HCT116 (cell line): Measurements from ENCODE around the gene CATSPERZ. TPM values are rescaled to one million over a fixed set of nuclear protein-coding genes. Genes with fewer than 3 reads are reported as not detected.
A peak's percentile ranks its signal among the peaks of the same experiment; 100 is the strongest.

Experiments used
- ATAC-seq: fragments of 200-7000 bp; cut with Tn5 transposase; 2 replicates; pipeline ENCODE4 v1.9.1; 2020; ENCODE audit warnings: mild to moderate bottlenecking, moderate library complexity
- BruUV-seq: library from RNA; stranded (reverse); fragments of 400-500 nt; replicated peaks from 2 replicates; lab custom pipeline; 2021; lab: Mats Ljungman, UMichigan
- CTCF ChIA-PET: fragments of 300-600 bp; sonication (Branson Sonifier 250); formaldehyde crosslinking; loops from one replicate; lab custom pipeline; 2021; ENCODE audit warnings: antibody characterized with exemption; lab: Charles Lee
- POLR2A ChIA-PET: fragments of 300-600, 350-600 bp; sonication (Branson Sonifier 250); formaldehyde crosslinking; loops from one replicate; lab custom pipeline; 2021; ENCODE audit warnings: antibody characterized with exemption; lab: Charles Lee
- RAD21 ChIA-PET, 2 experiments: fragments of 300-600 bp; sonication (Branson Sonifier 250); formaldehyde crosslinking; loops; one replicate each; lab custom pipeline; 2023; ENCODE audit warnings: low total read pairs in 2 of 2; ENCODE audit not compliant: uncharacterized antibody in 2 of 2, unreplicated experiment in 2 of 2, low non-redundant PET in 1 of 2; lab: Charles Lee
- DNase-seq: peaks from one replicate; pipeline ENCODE4 v3.0.0-alpha.2; 2010; ENCODE audit warnings: low read depth, low spot score
- H2AFZ ChIP-seq: fragments of 200-600 bp; shearing (Covaris generic), sonication (generic); 2 replicates; pipeline ENCODE4 v1.6.1; 2017; ENCODE audit warnings: low read depth, mixed run types, mixed read lengths, antibody characterized with exemption, low read length; ENCODE audit not compliant: poor library complexity, severe bottlenecking
- H3K27ac ChIP-seq: 2 replicates; pipeline ENCODE4 v1.5.1; 2012; ENCODE audit warnings: low read depth, low read length
- H3K27me3 ChIP-seq: fragments of 200-600 bp; sonication (generic); 2 replicates; pipeline ENCODE4 v1.6.1; 2016; ENCODE audit warnings: mixed run types, low read length, mixed read lengths; ENCODE audit not compliant: insufficient read depth
- H3K36me3 ChIP-seq, 2 experiments: fragments of 200-500 bp in 1 of 2; fragments of 200-600 bp in 1 of 2; sonication (Bioruptor generic) in 1 of 2; sonication (generic) in 1 of 2; 2 replicates each; pipeline versions ENCODE4 v1.5.1 to v1.6.1; 2014 to 2016; ENCODE audit warnings: low read length in 2 of 2, inconsistent platforms in 1 of 2, mixed read lengths in 1 of 2, mixed run types in 1 of 2; ENCODE audit not compliant: insufficient read depth in 2 of 2, control insufficient read depth in 1 of 2
- H3K4me1 ChIP-seq, 2 experiments: fragments of 200-600 bp in 1 of 2; sonication (generic) in 1 of 2; 2 replicates each; pipeline versions ENCODE4 v1.5.1 to v1.6.1; 2012 to 2017; ENCODE audit warnings: low read length in 2 of 2, inconsistent platforms in 1 of 2, mild to moderate bottlenecking in 1 of 2, mixed read lengths in 1 of 2, mixed run types in 1 of 2, moderate library complexity in 1 of 2; ENCODE audit not compliant: insufficient read depth in 2 of 2, control insufficient read depth in 1 of 2
- H3K4me2 ChIP-seq: fragments of 200-600 bp; sonication (generic); 2 replicates; pipeline ENCODE4 v1.6.1; 2017; ENCODE audit warnings: mixed run types, low read length, mixed read lengths
- H3K4me3 ChIP-seq, 2 experiments: fragments of 200-600 bp in 1 of 2; sonication (generic) in 1 of 2; replicated peaks in 1 of 2; 2 replicates each; pipeline ENCODE4 v1.5.1; 2011 to 2016; ENCODE audit warnings: low read length in 2 of 2, control low read depth in 1 of 2, low read depth in 1 of 2, mild to moderate bottlenecking in 1 of 2, mixed read lengths in 1 of 2, mixed run types in 1 of 2
- H3K79me2 ChIP-seq: fragments of 200-600 bp; sonication (generic); 2 replicates; pipeline ENCODE4 v1.6.1; 2017; ENCODE audit warnings: mild to moderate bottlenecking, mixed run types, low read length, moderate library complexity, mixed read lengths; ENCODE audit not compliant: insufficient read depth
- H3K9ac ChIP-seq: fragments of 200-600 bp; sonication (generic); 2 replicates; pipeline ENCODE4 v1.6.1; 2016; ENCODE audit warnings: low read length, mixed read lengths
- H3K9me2 ChIP-seq: fragments of 200-600 bp; sonication (generic), shearing (Covaris generic); 2 replicates; pipeline ENCODE4 v1.6.1; 2017; ENCODE audit warnings: mixed run types, mild to moderate bottlenecking, moderate library complexity; ENCODE audit not compliant: insufficient read depth
- H3K9me3 ChIP-seq, 2 experiments: fragments of 200-500 bp in 1 of 2; fragments of 200-600 bp in 1 of 2; sonication (Bioruptor generic) in 1 of 2; sonication (generic) in 1 of 2; 2 replicates each; pipeline ENCODE4 v1.6.1; 2014 to 2017; ENCODE audit warnings: low read length in 2 of 2, mixed read lengths in 2 of 2, inconsistent platforms in 1 of 2, low read depth in 1 of 2, mild to moderate bottlenecking in 1 of 2, mixed run types in 1 of 2, moderate library complexity in 1 of 2; ENCODE audit not compliant: control insufficient read depth in 1 of 2, insufficient read depth in 1 of 2
- H4K20me1 ChIP-seq: fragments of 200-600 bp; sonication (generic), shearing (Covaris generic); 2 replicates; pipeline ENCODE4 v1.6.1; 2017; ENCODE audit warnings: mixed run types, mild to moderate bottlenecking, moderate library complexity; ENCODE audit not compliant: insufficient read depth
- CBX3 ChIP-seq: IDR thresholded peaks from 2 replicates; pipeline ENCODE4 v1.6.1; 2012; ENCODE audit warnings: low read depth
- EZH2phosphoT487 ChIP-seq: fragments of 200-600 bp; IDR thresholded peaks from 2 replicates; pipeline ENCODE4 v1.6.1; 2018; ENCODE audit warnings: antibody characterized with exemption, borderline replicate concordance
- MAX ChIP-seq: IDR thresholded peaks from 2 replicates; pipeline ENCODE4 v1.6.1; 2012
- POLR2A ChIP-seq: IDR thresholded peaks from 2 replicates; pipeline ENCODE4 v1.7.0; 2011; ENCODE audit warnings: borderline replicate concordance; ENCODE audit not compliant: insufficient read depth, insufficient read length; ENCODE audit errors: extremely low read depth
- POLR2AphosphoS5 ChIP-seq: IDR thresholded peaks from 2 replicates; pipeline ENCODE4 v1.6.1; 2011; ENCODE audit warnings: mild to moderate bottlenecking, low read depth, low read length, moderate library complexity
- SIN3A ChIP-seq: IDR thresholded peaks from 2 replicates; pipeline ENCODE4 v1.6.1; 2012; ENCODE audit warnings: low read depth
- SP1 ChIP-seq: IDR thresholded peaks from 2 replicates; pipeline ENCODE4 v1.6.1; 2012; ENCODE audit warnings: low read depth
- SRF ChIP-seq: IDR thresholded peaks from 2 replicates; pipeline ENCODE4 v1.6.1; 2012; ENCODE audit warnings: low read depth
- TCF7L2 ChIP-seq: IDR thresholded peaks from 2 replicates; pipeline ENCODE4 v1.7.0; 2011; ENCODE audit warnings: borderline replicate concordance, inconsistent platforms; ENCODE audit not compliant: insufficient read depth, insufficient read length; ENCODE audit errors: extremely low read depth
- YY1 ChIP-seq: IDR thresholded peaks from 2 replicates; pipeline ENCODE4 v1.6.1; 2011; ENCODE audit warnings: low read length, low read depth, moderate library complexity, mild to moderate bottlenecking; ENCODE audit not compliant: insufficient replicate concordance; ENCODE audit errors: extremely low read depth
- ZBTB33 ChIP-seq: IDR thresholded peaks from 2 replicates; pipeline ENCODE4 v1.6.1; 2011; ENCODE audit warnings: mild to moderate bottlenecking, low read length, moderate library complexity; ENCODE audit not compliant: insufficient replicate concordance; ENCODE audit errors: extremely low read depth
- ZFX ChIP-seq: fragments of 450-650 bp; IDR thresholded peaks from 2 replicates; pipeline ENCODE4 v1.6.1; 2017
- intact Hi-C: fragments of 100-400 bp; cut with micrococcal nuclease; formaldehyde crosslinking; loops from 2 replicates; pipeline ENCODE4 v1.10.0; 2022
- total RNA-seq: library from RNA; stranded (reverse); gene quantifications from one replicate; pipeline ENCODE4 v1.2.1, GENCODE V29; 2021; ENCODE audit not compliant: unreplicated experiment

Gene CATSPERZ
- total RNA-seq, 1 experiment from 2014 or later = 1.7 TPM

DNA sequence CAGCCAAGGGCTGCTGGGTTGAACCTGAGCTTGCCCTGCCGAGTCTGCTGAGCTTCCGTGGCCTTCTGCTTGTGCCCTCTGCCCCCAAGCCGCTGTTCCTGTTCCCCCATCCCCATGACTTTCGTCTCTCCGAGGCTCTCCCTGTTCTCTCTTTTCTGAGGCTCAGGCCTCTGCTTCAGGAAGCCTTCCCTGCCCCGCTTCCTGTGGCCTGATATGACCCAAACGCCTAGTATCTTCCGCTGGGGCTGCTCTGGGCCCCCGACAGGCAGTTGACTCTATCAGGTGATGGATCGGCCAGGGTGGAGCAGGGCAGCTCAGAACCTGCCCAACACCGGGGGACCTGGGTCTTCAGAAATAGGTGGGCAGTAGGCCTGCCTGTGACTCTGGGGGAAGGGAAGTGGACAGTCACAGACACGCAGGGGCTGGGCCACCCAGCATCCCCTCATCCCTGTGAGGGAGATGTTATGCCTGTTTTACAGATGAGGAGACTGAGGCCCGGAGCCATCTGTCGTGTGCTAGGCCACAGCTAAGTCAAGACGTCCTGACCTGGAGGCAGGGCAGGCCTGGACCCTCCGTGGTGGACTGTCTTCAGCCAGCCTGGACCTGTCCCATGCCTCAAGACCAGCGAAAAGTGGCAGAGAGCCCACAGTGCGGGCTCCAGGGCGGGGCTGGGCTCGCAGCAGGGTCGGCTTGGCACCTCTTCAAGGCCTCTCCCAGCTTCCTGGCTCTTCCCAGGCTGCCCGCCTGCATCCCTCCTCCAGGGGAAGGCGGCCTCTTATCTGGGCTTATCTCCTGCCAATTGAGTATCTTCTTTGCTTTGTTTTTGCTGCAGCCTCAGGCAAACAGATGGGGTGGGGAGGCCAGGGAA, 31.9 kb upstream of the CATSPERZ start:
- intact Hi-C loops = no loop called here
- Histone ChIP-seq H3K79me2 (peaks cover 8% of the 10 kb centered on the region; the same call in 1 of the 2 replicates), H3K9me3 (no peaks in the 10 kb centered on the region), H4K20me1 (no peaks in the 10 kb centered on the region), H3K36me3 (peaks cover 5 to 20% of the 10 kb centered on the region in 2 experiments; a peak in 2 of 4 replicates), H3K9ac (peak overlapping the region; percentile 80), H2AFZ (no peak overlapping the region), H3K4me1 (peaks cover 18 to 31% of the 10 kb centered on the region in 2 experiments; a peak in 3 of 4 replicates), H3K4me2 (peak overlapping the region; percentile 91), H3K4me3 (peak overlapping the region; percentile 71 to 72), H3K27me3 (no peaks in the 10 kb centered on the region), H3K27ac (peak overlapping the region; percentile 95), H3K9me2 (no peaks in the 10 kb centered on the region)
- ChIA-PET POLR2A (interaction anchor here (0.7 to 3.9 kb wide), 12 partner anchors 11 to 82 kb away, joined by 3 to 29 read pairs (median 4); partner anchors contain the start of genes ESRRA, FKBP2, GPR137 and PPP1R14B), CTCF (interaction anchor here (0.6 to 2.5 kb wide), 6 partner anchors 16 to 87 kb away, joined by 3 to 11 read pairs (median 4); no protein-coding TSS in a partner anchor), RAD21 (no interaction called here)
- no peak for DNase-seq
- no TSS peak for BruUV-seq
- peak; percentile 6 for ATAC-seq
- TF ChIP-seq TCF7L2 (peak; percentile 85), POLR2AphosphoS5 (0 out of 2 replicates have a peak, but pooled peaks have one; percentile 10), EZH2phosphoT487 (no peak), SIN3A (no peak)

DNA sequence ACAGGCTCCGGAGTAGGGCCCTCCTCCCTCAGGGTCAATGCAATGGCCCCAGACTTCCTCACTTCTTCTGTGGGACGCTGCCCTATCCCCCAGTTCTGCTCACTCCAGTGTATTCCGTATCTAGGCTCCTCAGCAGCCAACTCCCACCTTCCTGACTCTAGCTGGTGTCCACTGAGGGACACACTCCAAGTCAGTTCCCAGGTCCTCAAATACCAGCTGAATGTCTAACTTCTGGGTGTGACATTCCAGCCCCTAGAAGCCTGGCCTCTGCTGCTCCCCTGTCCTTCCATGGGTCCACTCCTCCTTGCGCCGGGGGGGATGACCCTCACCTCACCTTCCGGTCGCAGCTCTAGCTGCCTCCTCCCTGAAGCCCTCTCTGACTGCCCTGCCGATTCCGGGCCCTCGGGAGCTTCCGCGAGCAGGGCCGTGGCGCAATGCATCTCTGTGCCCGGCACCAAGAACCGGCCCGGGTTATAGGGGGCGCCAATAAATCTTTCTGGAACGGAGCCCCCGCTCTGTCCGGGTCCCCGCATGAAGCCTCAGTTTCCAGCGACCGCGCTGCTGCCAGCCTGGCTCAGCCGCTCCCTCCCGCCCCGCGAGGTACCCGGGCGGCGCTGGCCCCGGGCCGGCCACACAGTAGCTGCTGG, 31.1 kb upstream of the CATSPERZ start:
- ChIA-PET CTCF (interaction anchor here (0.6 to 2.5 kb wide), 10 partner anchors 17 to 88 kb away, joined by 3 to 11 read pairs (median 4); partner anchors contain the start of genes PRDX5 and TRMT112), RAD21 (interaction anchor here in 1 of 2 experiments (0.8 kb wide), 1 partner anchor 42 kb away, joined by 3 read pairs; no protein-coding TSS in a partner anchor), POLR2A (interaction anchor here (0.7 to 3.9 kb wide), 14 partner anchors 11 to 83 kb away, joined by 3 to 29 read pairs (median 4); partner anchors contain the start of genes ESRRA, FKBP2, GPR137 and PPP1R14B)
- ATAC-seq = peak; percentile 33
- Histone ChIP-seq H3K4me3 (peak overlapping the region; percentile 71 to 72), H3K36me3 (peaks cover 2 to 12% of the 10 kb centered on the region in 2 experiments; a peak in 1 of 4 replicates), H3K9me2 (no peaks in the 10 kb centered on the region), H4K20me1 (no peaks in the 10 kb centered on the region), H3K9me3 (no peaks in the 10 kb centered on the region), H3K27me3 (no peaks in the 10 kb centered on the region), H2AFZ (no peak overlapping the region), H3K27ac (peak overlapping the region; percentile 95), H3K79me2 (peaks cover 8% of the 10 kb centered on the region; the same call in 1 of the 2 replicates), H3K9ac (peak overlapping the region; percentile 80), H3K4me1 (peaks cover 18 to 31% of the 10 kb centered on the region in 2 experiments; a peak in 3 of 4 replicates), H3K4me2 (peak overlapping the region; percentile 91)
- intact Hi-C loops = no loop called here
- TF ChIP-seq CBX3 = no peak
- TF ChIP-seq SRF = no peak
- TF ChIP-seq YY1 = peak; percentile 55
- no peak for TF ChIP-seq SP1
- TF ChIP-seq POLR2A = peak; percentile 14
- TF ChIP-seq TCF7L2 = peak; percentile 3
- no peak for TF ChIP-seq ZBTB33
- TF ChIP-seq MAX = no peak
- TF ChIP-seq ZFX = peak; percentile 64; the same call in 1 of the 2 replicates
- DNase-seq = no peak
- no TSS peak for BruUV-seq
